ENCODE measurements around the gene CPNE2.

Gene CPNE2

GRCh38 chr16:57146735-57147134 is 54.4 kb downstream of the CPNE2 start:
- FAIRE-seq = no peak

- no peak for FAIRE-seq
Observed at GRCh38 chr16:57147381-57148221, 55.2 kb downstream of the CPNE2 start.

GRCh38 chr16:57148481-57148880 is 56.1 kb downstream of the CPNE2 start:
- no peak for FAIRE-seq

GRCh38 chr16:57149391-57149790 is 57.0 kb downstream of the CPNE2 start:
- FAIRE-seq = no peak

- FAIRE-seq = no peak
Observed at GRCh38 chr16:57150682-57151330, 58.4 kb downstream of the CPNE2 start.

- FAIRE-seq = no peak
Observed at GRCh38 chr16:57151369-57151768, 59.0 kb downstream of the CPNE2 start.

GRCh38 chr16:57152096-57153093 is 60.0 kb downstream of the CPNE2 start:
- no peak for FAIRE-seq

GRCh38 chr16:57153841-57154240 is 61.5 kb downstream of the CPNE2 start:
- FAIRE-seq = no peak

GRCh38 chr16:57155702-57156350 is 63.4 kb downstream of the CPNE2 start:
- no peak for FAIRE-seq

- no peak for FAIRE-seq
Observed at GRCh38 chr16:57156351-57156703, 63.9 kb downstream of the CPNE2 start.

GRCh38 chr16:57157533-57157932 is 65.2 kb downstream of the CPNE2 start:
- no peak for FAIRE-seq

GRCh38 chr16:57159447-57159846 is 67.1 kb downstream of the CPNE2 start:
- no peak for FAIRE-seq

GRCh38 chr16:57163842-57164241 is 71.5 kb downstream of the CPNE2 start:
- no peak for FAIRE-seq

GRCh38 chr16:57165483-57165882 is 73.1 kb downstream of the CPNE2 start:
- no peak for FAIRE-seq

GRCh38 chr16:57165938-57166337 is 73.6 kb downstream of the CPNE2 start:
- no peak for FAIRE-seq

- FAIRE-seq = no peak
Observed at GRCh38 chr16:57166451-57166850, 74.1 kb downstream of the CPNE2 start.

- no peak for FAIRE-seq
Observed at GRCh38 chr16:57166951-57167350, 74.6 kb downstream of the CPNE2 start.

GRCh38 chr16:57167538-57167937 is 75.2 kb downstream of the CPNE2 start:
- no peak for FAIRE-seq

- FAIRE-seq = peak; percentile 52
Observed at GRCh38 chr16:57167953-57168352, 75.6 kb downstream of the CPNE2 start.

- FAIRE-seq = no peak
Observed at GRCh38 chr16:57169327-57169726, 76.9 kb downstream of the CPNE2 start.

GRCh38 chr16:57172721-57173290 is 80.4 kb downstream of the CPNE2 start:
- FAIRE-seq = no peak

GRCh38 chr16:57175896-57176295 is 83.5 kb downstream of the CPNE2 start:
- FAIRE-seq = no peak
